Suppressor macrophage treated with lipopolysaccharide for 4 hours (primary cell): Measurements from ENCODE around the gene PCDH9.

ENCODE experiments used
- DNase-seq: peaks from one replicate; pipeline ENCODE4 v3.0.0-alpha.2; 2020

PCDH9 gene

GRCh38 chr13:66506051-66506777 lies 723.9 kb downstream of the PCDH9 start:
- DNase-seq, result no peak

- DNase-seq, result no peak
These were observed 726.2 kb downstream of the PCDH9 start for GRCh38 chr13:66503890-66504289.

- peak; percentile 46 for DNase-seq
These were observed 729.0 kb downstream of the PCDH9 start for GRCh38 chr13:66501181-66501580.

- peak; percentile 9 for DNase-seq
These were observed 737.7 kb downstream of the PCDH9 start for GRCh38 chr13:66492479-66492878.

GRCh38 chr13:66491251-66491650 lies 738.9 kb downstream of the PCDH9 start:
- DNase-seq, result no peak

- no peak for DNase-seq
These were observed 740.5 kb downstream of the PCDH9 start for GRCh38 chr13:66489586-66489985.

GRCh38 chr13:66489172-66489571 lies 741.0 kb downstream of the PCDH9 start:
- DNase-seq, result no peak

- DNase-seq, result no peak
These were observed 746.4 kb downstream of the PCDH9 start for GRCh38 chr13:66483712-66484111.

- no peak for DNase-seq
These were observed 747.3 kb downstream of the PCDH9 start for GRCh38 chr13:66482836-66483235.

- DNase-seq, result no peak
These were observed 752.3 kb downstream of the PCDH9 start for GRCh38 chr13:66477816-66478215.

GRCh38 chr13:66475061-66475460 lies 755.1 kb downstream of the PCDH9 start:
- no peak for DNase-seq

GRCh38 chr13:66469745-66470144 lies 760.4 kb downstream of the PCDH9 start:
- DNase-seq, result no peak

GRCh38 chr13:66468656-66469055 lies 761.5 kb downstream of the PCDH9 start:
- no peak for DNase-seq

- DNase-seq, result no peak
These were observed 767.9 kb downstream of the PCDH9 start for GRCh38 chr13:66462187-66462586.

- DNase-seq, result no peak
These were observed 769.1 kb downstream of the PCDH9 start for GRCh38 chr13:66461021-66461420.

GRCh38 chr13:66459634-66460033 lies 770.5 kb downstream of the PCDH9 start:
- DNase-seq, result no peak

GRCh38 chr13:66459143-66459542 lies 771.0 kb downstream of the PCDH9 start:
- DNase-seq, result no peak

GRCh38 chr13:66446413-66446812 lies 783.7 kb downstream of the PCDH9 start:
- no peak for DNase-seq

GRCh38 chr13:66443926-66444325 lies 786.2 kb downstream of the PCDH9 start:
- DNase-seq, result no peak

- DNase-seq, result no peak
These were observed 789.2 kb downstream of the PCDH9 start for GRCh38 chr13:66440938-66441337.

- no peak for DNase-seq
These were observed 799.4 kb downstream of the PCDH9 start for GRCh38 chr13:66430728-66431127.

GRCh38 chr13:66430269-66430668 lies 799.9 kb downstream of the PCDH9 start:
- no peak for DNase-seq

- no peak for DNase-seq
These were observed 801.0 kb downstream of the PCDH9 start for GRCh38 chr13:66429156-66429555.

GRCh38 chr13:66427458-66427861 lies 802.7 kb downstream of the PCDH9 start:
- DNase-seq, result no peak

GRCh38 chr13:66425741-66426140 lies 804.4 kb downstream of the PCDH9 start:
- DNase-seq, result no peak
